ENCODE measurements around the gene RERGL.
"Not testable (repeated sequence)": the region's sequence is repeated elsewhere in the genome, so short reads cannot be mapped to it uniquely, and the experiment has no call there.

The RERGL gene

DNA sequence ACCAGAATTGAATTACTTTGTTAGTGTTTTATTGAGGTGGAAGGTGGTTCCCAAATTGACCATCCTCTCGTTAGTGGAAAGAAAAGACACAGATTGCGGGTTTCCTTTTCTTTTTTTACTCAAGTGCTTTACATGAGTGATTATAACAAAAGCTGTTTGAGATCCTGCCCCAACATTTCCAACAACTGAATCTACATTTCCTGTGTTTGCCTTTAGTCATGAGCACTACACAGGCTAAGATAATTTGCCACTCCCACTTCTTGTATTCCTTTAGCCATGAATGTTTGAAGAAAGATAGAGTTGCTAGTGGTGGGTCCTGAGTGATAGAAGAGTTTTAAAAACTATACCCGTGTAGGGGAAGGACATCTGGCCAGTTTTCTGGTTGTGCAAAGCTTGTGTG is 16.0 kb downstream of the RERGL start:
- DNase-seq (ENCODE audit: extremely low read depth, insufficient read length), result no peak
- Histone ChIP-seq H3K36me3 (ENCODE audit: control insufficient read depth, insufficient read depth, low read length) (no peaks in the 10 kb centered on the region), H3K4me3 (replicated peaks; ENCODE audit: low read depth, low read length) (no peak overlapping the region), H3K27me3 (replicated peaks; ENCODE audit: control insufficient read depth, insufficient read depth, low read length) (no peaks in the 10 kb centered on the region)
- TF ChIP-seq CTCF (IDR thresholded peaks at IDR 0.05; ENCODE audit: insufficient read depth, low read length, poor library complexity, severe bottlenecking), result no peak

- TF ChIP-seq CTCF (IDR thresholded peaks at IDR 0.05; ENCODE audit: insufficient read depth, low read length, poor library complexity, severe bottlenecking), result no peak
- no peak for DNase-seq (ENCODE audit: extremely low read depth, insufficient read length)
- no peaks in the 10 kb centered on the region for H3K27me3 ChIP-seq (replicated peaks; ENCODE audit: control insufficient read depth, insufficient read depth, low read length)
- H3K36me3 ChIP-seq (ENCODE audit: control insufficient read depth, insufficient read depth, low read length), result no peaks in the 10 kb centered on the region
- H3K4me3 ChIP-seq (replicated peaks; ENCODE audit: low read depth, low read length), result no peak overlapping the region
Measured at GRCh38 chr12:18072723-18073122, 17.3 kb downstream of the RERGL start.

- no peak overlapping the region for H3K4me3 ChIP-seq (replicated peaks; ENCODE audit: low read depth, low read length)
- no peaks in the 10 kb centered on the region for H3K36me3 ChIP-seq (ENCODE audit: control insufficient read depth, insufficient read depth, low read length)
- H3K27me3 ChIP-seq (replicated peaks; ENCODE audit: control insufficient read depth, insufficient read depth, low read length), result no peaks in the 10 kb centered on the region
- TF ChIP-seq CTCF (IDR thresholded peaks at IDR 0.05; ENCODE audit: insufficient read depth, low read length, poor library complexity, severe bottlenecking), result no peak
- DNase-seq (ENCODE audit: extremely low read depth, insufficient read length), result no peak
Measured at GRCh38 chr12:18071336-18071735, 18.7 kb downstream of the RERGL start.

DNA sequence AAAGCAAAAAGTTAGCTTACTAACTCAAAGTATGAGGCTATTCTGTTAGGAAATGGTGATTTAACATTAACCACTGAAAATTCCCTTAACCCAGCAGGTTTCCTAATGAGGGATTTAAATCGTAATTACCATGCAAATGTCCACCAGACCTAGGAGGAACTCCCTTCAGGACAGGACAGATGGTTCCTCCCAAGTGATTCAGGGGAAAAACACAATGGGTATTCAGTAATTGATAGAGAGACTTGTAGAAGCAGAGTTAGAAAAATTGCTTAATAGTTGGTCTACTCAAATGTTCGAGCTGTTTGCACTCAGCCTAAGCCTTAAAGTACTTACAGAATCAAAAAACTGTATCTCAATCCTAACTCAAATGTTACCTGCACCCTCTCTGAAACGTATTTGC is 21.6 kb downstream of the RERGL start:
- Histone ChIP-seq H3K27me3 (replicated peaks; ENCODE audit: control insufficient read depth, insufficient read depth, low read length) (no peaks in the 10 kb centered on the region), H3K36me3 (ENCODE audit: control insufficient read depth, insufficient read depth, low read length) (no peaks in the 10 kb centered on the region), H3K4me3 (replicated peaks; ENCODE audit: low read depth, low read length) (no peak overlapping the region)
- no peak for TF ChIP-seq CTCF (IDR thresholded peaks at IDR 0.05; ENCODE audit: insufficient read depth, low read length, poor library complexity, severe bottlenecking)
- DNase-seq (ENCODE audit: extremely low read depth, insufficient read length), result no peak

GRCh38 chr12:18066666-18067065 is 23.3 kb downstream of the RERGL start:
- no peak for DNase-seq (ENCODE audit: extremely low read depth, insufficient read length)
- no peak for TF ChIP-seq CTCF (IDR thresholded peaks at IDR 0.05; ENCODE audit: insufficient read depth, low read length, poor library complexity, severe bottlenecking)
- H3K4me3 ChIP-seq (replicated peaks; ENCODE audit: low read depth, low read length), result no peak overlapping the region
- no peaks in the 10 kb centered on the region for H3K36me3 ChIP-seq (ENCODE audit: control insufficient read depth, insufficient read depth, low read length)
- no peaks in the 10 kb centered on the region for H3K27me3 ChIP-seq (replicated peaks; ENCODE audit: control insufficient read depth, insufficient read depth, low read length)

GRCh38 chr12:18062867-18063266 is 27.1 kb downstream of the RERGL start:
- H3K36me3 ChIP-seq (ENCODE audit: control insufficient read depth, insufficient read depth, low read length); H3K27me3 ChIP-seq (replicated peaks; ENCODE audit: control insufficient read depth, insufficient read depth, low read length); H3K4me3 ChIP-seq (replicated peaks; ENCODE audit: low read depth, low read length); DNase-seq (ENCODE audit: extremely low read depth, insufficient read length): not testable (repeated sequence)
